Activated CD8-positive, alpha-beta memory T cell treated with anti-CD3 and anti-CD28 coated beads, Interleukin-2, amount 50 U/mL, for 1 hour (primary cell): Measurements from ENCODE around the gene FAM83E.
"Not testable (repeated sequence)": the region's sequence is repeated elsewhere in the genome, so short reads cannot be mapped to it uniquely, and the experiment has no call there.

Source experiments
- DNase-seq: peaks from one replicate; pipeline ENCODE4 v3.0.0-alpha.2; 2020; ENCODE audit errors: extremely low read depth

Gene FAM83E

GRCh38 chr19:48611872-48612271, 3.0 kb downstream of the FAM83E start:
- DNase-seq = no peak

GRCh38 chr19:48609571-48610108, 5.2 kb downstream of the FAM83E start:
- DNase-seq = no peak

- no peak for DNase-seq
These were observed 6.0 kb downstream of the FAM83E start for GRCh38 chr19:48608798-48609263.

- DNase-seq = no peak
These were observed 7.5 kb downstream of the FAM83E start for GRCh38 chr19:48607359-48607755.

GRCh38 chr19:48606463-48607358, 8.2 kb downstream of the FAM83E start, which contains the start of gene SPACA4:
SPACA4 (plus strand) TSS chr19:48606742; CDS start chr19:48606979, 237 bp downstream.
- no peak for DNase-seq

GRCh38 chr19:48603850-48604249, 11.0 kb downstream of the FAM83E start:
- no peak for DNase-seq

- no peak for DNase-seq
These were observed 11.4 kb downstream of the FAM83E start for GRCh38 chr19:48603449-48603848.

- no peak for DNase-seq
These were observed 11.9 kb downstream of the FAM83E start for GRCh38 chr19:48603001-48603400.

- no peak for DNase-seq
These were observed 14.0 kb downstream of the FAM83E start for GRCh38 chr19:48600679-48601417.

GRCh38 chr19:48598996-48599700, 15.7 kb downstream of the FAM83E start:
- no peak for DNase-seq

GRCh38 chr19:48596679-48597465, 18.0 kb downstream of the FAM83E start:
- no peak for DNase-seq

GRCh38 chr19:48596237-48596636, 18.6 kb downstream of the FAM83E start:
- DNase-seq = no peak

- no peak for DNase-seq
These were observed 19.0 kb downstream of the FAM83E start for GRCh38 chr19:48595833-48596232.

GRCh38 chr19:48595171-48595570, 19.7 kb downstream of the FAM83E start:
- DNase-seq = no peak

- no peak for DNase-seq
These were observed 23.9 kb downstream of the FAM83E start for GRCh38 chr19:48591021-48591420.

- peak; percentile 63 for DNase-seq
These were observed 26.0 kb downstream of the FAM83E start for GRCh38 chr19:48588670-48589401.

GRCh38 chr19:48587387-48587786, 27.5 kb downstream of the FAM83E start:
- DNase-seq = no peak

- DNase-seq = no peak
These were observed 32.7 kb downstream of the FAM83E start for GRCh38 chr19:48582168-48582567.

- DNase-seq = no peak
These were observed 36.0 kb downstream of the FAM83E start for GRCh38 chr19:48578891-48579290.

GRCh38 chr19:48577908-48578307, 37.0 kb downstream of the FAM83E start:
- not testable (repeated sequence) for DNase-seq
